GM10248 (cell line): Measurements from ENCODE around the gene MT1E.

ENCODE experiments used
- CTCF ChIA-PET: fragments of 300-600 bp; sonication (Branson Sonifier 250); formaldehyde crosslinking; extraction: SDS; loops from one replicate; lab custom pipeline; 2021; ENCODE audit warnings: antibody characterized with exemption; lab: Yijun Ruan, JAX
- POLR2A ChIA-PET: fragments of 350-650 bp; sonication (Branson Sonifier 250); formaldehyde crosslinking; extraction: SDS; loops from one replicate; lab custom pipeline; 2020; ENCODE audit warnings: antibody characterized with exemption; lab: Yijun Ruan, JAX
- DNase-seq: peaks from one replicate; pipeline ENCODE4 v3.0.0; 2012; ENCODE audit errors: extremely low spot score
- TF ChIP-seq, protein P1 (sequence below): IDR thresholded peaks from 2 replicates; pipeline ENCODE4 v1.5.1; 2012; ENCODE audit warnings: mild to moderate bottlenecking, low read depth; ENCODE audit errors: extremely low read depth, missing control alignments, control extremely low read depth

Gene MT1E

DNA sequence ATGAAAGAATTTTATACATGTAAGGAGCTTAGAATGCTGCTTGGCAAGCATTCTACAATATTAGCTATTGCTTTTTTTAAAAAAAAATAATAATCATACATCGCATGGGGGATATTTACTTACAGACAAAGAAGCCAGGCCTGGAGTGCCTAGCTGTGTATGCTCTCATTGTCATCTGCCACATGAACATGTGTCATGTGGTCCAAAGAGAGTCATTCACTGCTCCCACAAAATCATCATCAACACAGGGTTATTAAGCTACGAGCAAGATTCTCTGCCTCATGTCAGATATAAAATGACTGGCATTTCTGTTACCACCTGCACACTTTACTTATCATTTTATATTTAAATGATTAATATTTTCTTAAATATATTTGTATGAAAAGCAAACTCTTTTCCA, 1.9 kb upstream of the MT1E start:
- ChIA-PET POLR2A (interaction anchor here (0.5 kb wide), 1 partner anchor 210 kb away, joined by 5 read pairs; no protein-coding TSS in a partner anchor), CTCF (interaction anchor here (0.8 to 1.9 kb wide), 7 partner anchors 9 to 79 kb away, joined by 3 to 4 read pairs (median 3); no protein-coding TSS in a partner anchor)
- no peak for DNase-seq
- TF ChIP-seq, protein P1, sequence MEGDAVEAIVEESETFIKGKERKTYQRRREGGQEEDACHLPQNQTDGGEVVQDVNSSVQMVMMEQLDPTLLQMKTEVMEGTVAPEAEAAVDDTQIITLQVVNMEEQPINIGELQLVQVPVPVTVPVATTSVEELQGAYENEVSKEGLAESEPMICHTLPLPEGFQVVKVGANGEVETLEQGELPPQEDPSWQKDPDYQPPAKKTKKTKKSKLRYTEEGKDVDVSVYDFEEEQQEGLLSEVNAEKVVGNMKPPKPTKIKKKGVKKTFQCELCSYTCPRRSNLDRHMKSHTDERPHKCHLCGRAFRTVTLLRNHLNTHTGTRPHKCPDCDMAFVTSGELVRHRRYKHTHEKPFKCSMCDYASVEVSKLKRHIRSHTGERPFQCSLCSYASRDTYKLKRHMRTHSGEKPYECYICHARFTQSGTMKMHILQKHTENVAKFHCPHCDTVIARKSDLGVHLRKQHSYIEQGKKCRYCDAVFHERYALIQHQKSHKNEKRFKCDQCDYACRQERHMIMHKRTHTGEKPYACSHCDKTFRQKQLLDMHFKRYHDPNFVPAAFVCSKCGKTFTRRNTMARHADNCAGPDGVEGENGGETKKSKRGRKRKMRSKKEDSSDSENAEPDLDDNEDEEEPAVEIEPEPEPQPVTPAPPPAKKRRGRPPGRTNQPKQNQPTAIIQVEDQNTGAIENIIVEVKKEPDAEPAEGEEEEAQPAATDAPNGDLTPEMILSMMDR, result no peak

DNA sequence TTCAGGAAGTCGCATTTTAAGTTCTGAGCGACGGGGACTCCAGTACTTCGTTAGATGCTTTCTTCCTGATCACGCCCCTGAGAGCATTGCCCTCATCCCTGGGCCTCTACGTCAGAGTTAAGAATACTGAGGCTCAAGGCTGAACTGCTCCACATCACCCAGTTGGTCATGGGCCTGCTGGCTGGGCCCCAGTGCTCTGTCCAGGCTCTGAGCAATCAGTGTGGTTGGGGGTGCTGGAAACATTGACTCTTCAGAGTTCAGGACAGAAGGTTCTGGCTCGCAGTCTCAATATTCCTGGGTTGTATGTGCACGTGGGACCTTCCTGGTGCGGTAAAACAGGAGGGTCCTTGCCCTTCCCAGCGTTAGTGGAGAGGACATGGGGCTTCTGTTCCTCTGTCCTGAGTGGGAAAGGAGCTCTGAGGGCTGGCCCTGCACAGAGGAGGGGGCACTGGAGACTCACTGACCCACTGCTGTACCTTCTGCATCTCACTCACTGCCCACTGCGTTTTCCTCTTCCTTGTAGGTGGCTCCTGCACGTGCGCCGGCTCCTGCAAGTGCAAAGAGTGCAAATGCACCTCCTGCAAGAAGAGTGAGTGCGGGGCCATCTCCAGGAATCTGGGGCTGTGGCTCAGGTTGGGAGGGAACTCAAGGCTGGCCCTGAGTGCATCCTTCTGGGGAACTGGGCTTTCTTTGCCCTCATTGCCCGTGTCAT, 518 bp downstream of the MT1E start:
- TF ChIP-seq, protein P1, result no peak
- POLR2A ChIA-PET, result interaction anchor here (0.6 kb wide), 1 partner anchor 9 kb away, joined by 3 read pairs; no protein-coding TSS in a partner anchor
- no peak for DNase-seq
- CTCF ChIA-PET, result interaction anchor here (1.0 to 1.5 kb wide), 6 partner anchors 8 to 240 kb away, joined by 3 to 4 read pairs (median 4); no protein-coding TSS in a partner anchor

DNA sequence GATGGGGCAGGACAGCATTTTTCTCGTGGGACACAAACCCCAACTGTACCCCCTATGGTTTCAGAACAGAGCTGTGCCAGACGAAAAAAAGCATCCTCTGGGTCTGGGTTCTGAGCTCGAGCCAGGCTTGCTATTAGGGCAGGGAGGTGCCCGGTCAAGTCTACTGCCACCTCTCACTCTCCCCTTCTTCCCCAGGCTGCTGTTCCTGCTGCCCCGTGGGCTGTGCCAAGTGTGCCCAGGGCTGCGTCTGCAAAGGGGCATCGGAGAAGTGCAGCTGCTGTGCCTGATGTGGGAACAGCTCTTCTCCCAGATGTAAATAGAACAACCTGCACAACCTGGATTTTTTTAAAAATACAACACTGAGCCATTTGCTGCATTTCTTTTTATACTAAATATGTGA, 1.1 kb downstream of the MT1E start:
- TF ChIP-seq, protein P1, result no peak
- DNase-seq, result no peak
- POLR2A ChIA-PET, result no interaction called here
- CTCF ChIA-PET, result interaction anchor here (1.0 to 1.5 kb wide), 4 partner anchors 9 to 240 kb away, joined by 3 to 4 read pairs (median 3); no protein-coding TSS in a partner anchor

DNA sequence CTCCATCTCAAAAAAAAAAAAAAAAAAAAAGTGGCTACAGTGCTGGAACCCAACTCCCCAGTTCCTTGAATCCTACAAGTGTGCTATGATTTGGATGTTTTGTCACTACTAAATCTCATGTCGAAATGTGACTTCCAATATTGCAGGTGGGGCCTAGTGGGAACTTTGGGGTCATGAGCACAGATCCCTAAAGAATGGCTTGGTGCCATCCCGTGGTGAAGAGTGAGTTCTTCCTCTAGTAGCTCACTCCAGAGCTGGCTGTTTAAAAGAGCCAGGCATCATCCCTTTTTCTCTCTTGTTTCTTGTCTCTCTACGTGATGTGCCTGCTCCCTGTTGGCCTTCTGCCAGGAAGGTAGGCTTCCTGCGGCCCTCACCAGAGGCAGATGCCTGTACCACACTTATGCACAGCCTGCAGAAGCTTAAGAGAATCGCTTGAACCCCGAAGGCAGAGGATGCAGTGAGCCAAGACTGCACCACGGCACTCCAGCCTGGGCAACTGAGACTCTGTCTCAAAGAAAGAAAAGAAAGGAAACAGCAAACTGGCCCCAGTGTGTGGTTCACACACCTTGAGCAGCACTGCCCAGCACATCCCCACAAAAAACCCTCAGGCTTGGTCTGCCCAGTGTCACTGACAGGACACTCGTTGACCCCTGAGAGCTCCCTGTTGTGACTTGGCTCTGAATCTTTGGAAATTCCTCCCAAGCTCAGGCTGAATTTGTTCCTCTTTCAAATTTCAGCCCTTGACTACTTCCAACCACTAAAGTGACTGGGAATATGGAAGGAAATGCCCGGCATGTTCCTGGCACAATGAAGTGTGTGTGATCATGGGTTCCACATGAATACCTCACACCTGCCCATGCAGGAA, 3.1 kb downstream of the MT1E start:
- ChIA-PET POLR2A (no interaction called here), CTCF (interaction anchor here (1.2 to 1.4 kb wide), 3 partner anchors 14 to 52 kb away, joined by 3 to 5 read pairs (median 4); no protein-coding TSS in a partner anchor)
- DNase-seq, result no peak
- TF ChIP-seq, protein P1, result no peak

DNA sequence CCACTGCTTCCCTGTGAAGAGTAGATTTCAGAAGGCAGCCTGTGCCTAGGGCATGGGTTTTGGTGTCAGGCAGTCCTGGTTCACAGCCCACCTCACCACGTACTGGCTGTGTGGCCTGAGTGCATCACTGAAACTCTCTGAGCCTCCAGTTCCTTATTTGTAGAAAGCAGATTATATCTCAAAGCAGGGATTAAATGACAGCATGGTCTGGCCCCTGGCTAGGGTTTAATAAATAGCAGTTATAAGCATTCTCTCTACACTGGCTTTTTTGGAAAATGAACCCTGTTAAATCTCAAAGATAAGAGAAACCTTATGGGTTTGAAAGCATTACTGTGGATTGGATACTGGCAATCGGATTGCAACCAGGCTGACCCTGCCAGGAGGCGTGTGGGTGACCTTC, 4.0 kb downstream of the MT1E start:
- TF ChIP-seq, protein P1, result no peak
- ChIA-PET POLR2A (no interaction called here), CTCF (interaction anchor here (0.8 to 1.4 kb wide), 3 partner anchors 29 to 53 kb away, joined by 3 to 5 read pairs (median 3); no protein-coding TSS in a partner anchor)
- DNase-seq, result no peak

DNA sequence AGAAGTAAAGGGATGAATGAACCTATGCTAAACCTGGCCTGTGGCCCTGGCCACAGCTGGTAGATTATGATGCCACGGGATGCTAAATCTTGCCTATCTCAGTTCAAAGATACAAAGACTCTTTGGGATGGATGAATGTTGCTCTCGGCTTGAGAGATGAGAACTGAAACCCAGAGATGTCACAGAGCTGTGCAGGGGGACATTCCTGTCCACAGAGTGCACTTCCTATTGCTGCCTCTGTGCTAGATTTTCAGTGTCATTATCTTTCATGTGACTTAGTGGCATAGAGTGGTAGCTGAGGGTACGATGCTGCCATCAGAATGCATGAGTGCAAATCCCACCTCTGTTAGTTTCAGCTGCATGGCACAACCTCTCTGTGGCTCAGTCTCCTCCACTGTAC, 4.6 kb downstream of the MT1E start:
- ChIA-PET CTCF (interaction anchor here (0.7 to 1.2 kb wide), 5 partner anchors 9 to 73 kb away, joined by 3 to 4 read pairs (median 3); no protein-coding TSS in a partner anchor), POLR2A (no interaction called here)
- TF ChIP-seq, protein P1, result no peak
- peak; percentile 75 for DNase-seq
